NCI-H345 treated with DMSO at 0.1 percent for 48 hours (cell line): Measurements from ENCODE around the gene FGF5.
"Not testable (repeated sequence)": the region's sequence is repeated elsewhere in the genome, so short reads cannot be mapped to it uniquely, and the experiment has no call there.

Source experiments
- DNase-seq: peaks from one replicate; lab custom pipeline; 2025; ENCODE audit not compliant: unreplicated experiment; lab: John Stamatoyannopoulos, UW

FGF5 gene

DNA sequence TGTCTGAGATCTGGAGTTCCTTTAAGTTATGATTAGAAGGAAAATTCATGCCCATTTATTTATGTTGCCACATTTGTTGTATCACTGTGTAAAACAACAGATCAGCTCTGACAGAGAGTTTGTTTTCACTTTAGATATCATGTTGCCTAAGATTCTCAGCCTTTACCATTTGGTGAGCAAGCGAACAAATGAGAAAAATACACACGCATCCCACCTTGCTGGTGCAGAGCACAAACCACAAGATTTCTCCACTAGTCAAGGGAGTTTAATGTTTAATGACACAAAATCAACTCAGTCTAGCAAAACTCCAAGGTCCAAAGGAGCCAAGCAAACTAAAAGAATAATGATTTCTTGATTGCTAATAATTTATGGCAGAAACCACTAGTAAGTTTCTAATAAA is 27.7 kb downstream of the FGF5 start:
- DNase-seq: no peak

DNA sequence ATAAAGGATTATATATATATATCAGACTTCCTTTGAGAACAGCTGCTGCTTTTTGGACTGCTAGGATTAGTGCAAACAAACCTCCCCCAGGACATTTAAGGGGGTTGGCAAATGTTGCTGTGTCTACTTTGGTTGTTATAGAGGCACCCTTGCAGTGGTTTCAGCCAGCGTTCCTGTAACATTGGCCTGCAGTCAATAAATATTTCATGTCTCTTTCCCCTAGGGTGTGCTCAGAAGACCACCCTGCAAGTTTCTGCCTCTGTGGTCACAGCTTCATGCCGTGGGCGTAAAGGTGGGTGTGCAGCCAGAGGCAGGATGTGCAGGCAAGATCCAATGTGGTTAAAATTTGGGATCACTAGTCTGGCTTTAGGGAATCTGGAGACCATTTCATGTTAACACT is 28.9 kb downstream of the FGF5 start:
- DNase-seq: no peak

DNA sequence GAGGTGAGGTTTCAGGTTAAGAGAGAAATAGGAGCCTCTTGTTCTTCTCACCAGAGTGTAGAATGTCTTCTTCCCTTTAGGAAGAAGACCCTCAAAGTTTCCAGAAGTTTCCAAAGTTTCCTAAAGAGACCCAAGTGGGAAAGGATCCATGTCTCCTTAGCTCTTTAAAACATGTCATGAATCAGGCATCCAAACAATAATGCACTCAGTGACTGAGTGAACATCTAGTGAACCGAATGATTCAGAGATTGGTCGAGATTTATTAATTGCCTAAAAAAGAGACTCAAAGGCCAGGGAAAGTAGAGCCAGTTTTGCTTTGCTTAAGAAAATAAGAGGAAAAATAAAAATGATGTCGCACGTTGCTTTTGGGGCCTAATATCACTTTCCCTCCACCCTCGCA is 29.4 kb downstream of the FGF5 start:
- DNase-seq: no peak

DNA sequence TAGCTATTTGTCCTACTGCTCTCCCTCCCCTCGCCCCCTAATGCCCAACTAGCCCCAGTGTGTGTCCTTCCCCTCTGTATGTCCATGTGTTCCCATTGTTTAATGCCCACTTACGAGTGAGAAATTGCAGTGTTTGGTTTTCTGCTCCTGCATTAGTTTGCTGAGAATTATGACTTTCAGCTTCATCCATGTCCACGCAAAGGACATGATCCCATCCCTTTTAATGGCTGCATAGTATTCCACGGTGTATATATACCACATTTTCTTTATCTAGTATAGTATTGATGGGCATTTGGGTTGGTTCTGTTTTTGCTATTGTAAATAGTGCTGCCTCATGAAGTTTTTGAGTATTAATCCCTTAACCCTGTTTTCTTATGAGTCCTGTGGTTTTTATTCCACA is 35.4 kb downstream of the FGF5 start:
- no peak for DNase-seq

DNA sequence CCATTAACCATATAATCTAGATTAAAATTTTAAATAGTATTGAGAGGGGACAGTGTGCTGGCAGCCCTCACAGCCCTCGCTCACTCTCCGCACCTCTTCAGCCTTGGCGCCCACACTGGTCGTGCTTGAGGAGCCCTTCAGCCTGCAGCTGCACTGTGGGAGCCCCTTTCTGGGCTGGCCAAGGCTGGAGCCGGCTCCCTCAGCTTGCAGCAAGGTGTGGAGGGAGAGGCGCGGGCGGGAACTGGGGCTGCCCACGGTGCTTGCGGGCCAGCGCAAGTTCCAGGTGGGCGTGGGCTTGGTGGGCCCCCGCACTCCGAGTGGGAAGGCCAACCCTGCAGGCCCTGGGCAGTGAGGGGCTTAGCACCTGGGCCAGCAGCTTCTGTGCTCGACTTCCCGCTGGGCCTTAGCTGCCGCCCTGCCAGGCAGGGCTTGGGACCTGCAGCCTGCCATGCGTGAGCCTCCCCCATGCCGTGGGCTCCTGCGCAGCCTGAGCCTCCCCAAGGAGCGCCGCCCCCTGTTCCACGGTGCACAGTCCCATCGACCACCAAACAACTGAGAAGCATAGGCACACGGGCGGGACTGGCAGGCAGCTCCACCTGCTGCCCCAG is 36.3 kb downstream of the FGF5 start:
- no peak for DNase-seq

DNA sequence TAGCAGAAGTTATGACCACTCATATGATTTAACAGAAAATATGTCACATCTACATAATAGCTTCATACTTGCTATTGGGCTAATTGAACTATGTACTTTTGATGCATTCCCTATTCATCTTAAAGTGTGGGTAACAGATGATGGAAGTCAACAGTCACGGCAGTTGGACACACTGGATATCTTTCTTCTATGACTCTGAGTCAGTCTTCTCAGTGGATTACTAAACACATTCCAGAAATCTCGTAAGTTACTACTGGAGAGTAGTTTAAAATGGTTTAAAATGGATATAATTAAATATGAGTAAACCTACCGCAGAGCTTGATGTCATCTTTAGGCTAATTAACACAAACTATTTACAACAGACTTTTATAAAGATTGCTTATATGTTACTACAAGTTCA is 39.0 kb downstream of the FGF5 start:
- no peak for DNase-seq

DNA sequence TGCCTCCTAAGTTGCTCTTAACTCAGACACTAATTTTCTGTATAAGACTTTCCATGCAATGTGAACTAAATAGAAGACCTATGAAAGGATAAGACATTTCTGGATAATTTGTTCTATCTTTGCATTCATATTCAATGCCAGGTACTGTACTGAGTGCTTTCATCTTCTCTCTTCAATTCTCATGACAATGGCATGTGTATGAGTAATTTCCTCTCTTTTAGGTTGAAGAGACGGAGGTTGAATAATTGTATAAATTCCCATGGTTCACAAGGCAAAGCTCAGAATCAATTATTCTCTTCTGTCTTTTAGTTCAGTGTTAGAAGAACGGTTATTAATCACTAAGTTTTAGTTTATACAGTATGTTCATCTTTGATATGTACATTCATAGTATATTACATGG is 39.8 kb downstream of the FGF5 start:
- DNase-seq: no peak

DNA sequence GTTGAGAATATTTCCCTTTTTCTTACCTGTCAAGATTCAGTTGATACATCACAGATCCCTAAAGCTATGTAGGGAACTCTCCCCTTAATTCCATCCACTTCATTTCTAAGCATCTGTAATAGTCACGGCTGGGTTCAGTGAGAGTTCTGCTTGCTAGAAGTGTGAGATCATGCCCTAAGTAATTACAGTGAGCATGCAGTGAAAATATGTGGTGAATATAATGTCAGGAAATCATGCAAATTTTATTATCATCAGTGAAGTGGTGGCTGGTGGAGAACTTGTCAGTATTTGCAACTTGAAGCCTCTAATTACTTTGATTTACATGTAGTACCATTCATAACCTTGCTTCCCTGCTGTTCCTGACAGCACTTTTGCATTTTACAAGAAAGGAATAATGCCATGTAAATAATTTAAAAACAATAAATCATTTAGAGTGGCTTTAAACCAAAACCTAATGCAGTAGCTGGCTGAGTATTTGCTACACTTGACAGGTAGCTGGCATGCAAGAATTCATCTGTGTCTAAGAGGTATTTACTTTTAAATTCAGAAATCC is 40.8 kb downstream of the FGF5 start:
- DNase-seq: peak; percentile 57

DNA sequence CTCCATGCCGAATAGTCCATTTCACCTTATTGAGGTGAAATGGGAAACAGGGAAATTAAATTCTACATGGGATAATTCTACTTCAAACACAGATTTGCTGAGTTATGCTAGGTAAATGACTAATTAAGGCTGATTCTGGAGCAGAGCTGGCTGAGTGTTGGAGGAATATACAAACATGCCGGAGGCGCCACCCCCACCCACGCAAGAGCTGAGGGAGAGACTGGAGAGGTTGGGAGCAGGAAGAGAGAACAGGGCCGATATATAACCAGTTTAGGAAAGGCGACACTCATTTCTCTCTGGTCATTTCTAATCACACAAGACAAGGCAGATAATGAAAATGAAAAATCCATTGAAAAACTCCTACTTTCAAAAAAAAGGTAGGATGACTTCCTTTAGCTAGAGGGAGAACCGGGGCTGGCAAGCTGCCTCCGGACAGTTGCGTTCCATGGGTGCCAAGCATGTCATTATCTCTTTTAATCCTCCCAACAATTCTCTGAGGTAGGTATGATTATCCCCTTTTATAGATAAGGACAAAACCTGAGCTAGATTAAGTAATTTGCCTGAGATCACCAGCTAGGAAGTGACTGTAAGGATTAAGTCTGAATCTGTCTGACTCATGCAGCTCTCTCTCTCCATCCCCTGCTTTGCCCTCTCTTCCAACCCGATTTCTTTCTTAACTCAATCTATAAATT is 41.5 kb downstream of the FGF5 start:
- DNase-seq: no peak

DNA sequence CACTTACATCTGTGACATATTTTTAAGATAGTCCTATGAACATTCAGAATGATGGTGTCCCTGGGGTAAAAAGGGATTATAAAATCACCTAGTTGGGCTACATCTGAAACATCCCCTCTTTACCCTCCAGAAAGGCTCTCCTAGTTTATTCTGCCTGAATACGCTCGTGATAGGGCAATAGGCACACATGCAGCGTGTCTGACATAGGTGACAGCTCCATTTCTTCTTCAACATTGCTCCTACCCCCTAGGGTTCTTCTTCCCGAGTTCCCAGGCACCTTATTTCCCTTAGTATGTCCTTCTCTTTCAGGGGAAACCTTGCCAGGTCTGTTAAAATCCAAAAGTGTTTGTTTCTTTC is 42.0 kb downstream of the FGF5 start:
- no peak for DNase-seq

DNA sequence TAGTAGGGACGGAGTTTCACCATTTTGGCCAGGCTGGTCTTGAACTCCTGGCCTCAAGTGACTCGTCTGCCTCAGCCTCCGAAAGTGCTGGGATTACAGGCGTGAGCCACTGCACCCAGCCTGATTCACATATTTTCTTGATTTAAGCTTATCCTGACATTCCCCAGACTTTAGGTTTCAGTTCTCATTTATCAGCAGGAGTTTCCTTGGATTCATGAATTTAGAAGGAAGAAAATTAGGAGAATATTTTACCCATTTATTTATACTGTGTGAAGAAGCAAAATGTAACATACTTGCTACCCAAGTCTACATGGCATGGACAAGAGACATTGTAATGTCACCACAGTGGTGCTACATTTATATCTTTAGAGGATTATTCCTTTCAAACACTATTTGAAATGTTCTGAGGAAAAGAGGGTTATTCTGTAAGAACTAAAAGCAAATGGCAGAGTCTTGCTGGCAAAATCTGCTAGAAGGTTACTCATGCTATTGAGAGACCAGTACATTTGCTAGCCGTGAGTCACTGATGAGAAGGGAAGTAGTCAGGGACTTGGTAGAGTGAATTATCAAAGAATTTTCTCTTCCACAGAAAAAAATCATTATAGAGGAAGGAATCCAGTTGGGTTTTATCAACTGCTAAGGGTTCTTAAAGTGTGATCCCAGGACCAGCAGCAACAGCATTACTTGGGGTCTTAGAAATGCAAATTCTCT is 43.0 kb downstream of the FGF5 start:
- no peak for DNase-seq

DNA sequence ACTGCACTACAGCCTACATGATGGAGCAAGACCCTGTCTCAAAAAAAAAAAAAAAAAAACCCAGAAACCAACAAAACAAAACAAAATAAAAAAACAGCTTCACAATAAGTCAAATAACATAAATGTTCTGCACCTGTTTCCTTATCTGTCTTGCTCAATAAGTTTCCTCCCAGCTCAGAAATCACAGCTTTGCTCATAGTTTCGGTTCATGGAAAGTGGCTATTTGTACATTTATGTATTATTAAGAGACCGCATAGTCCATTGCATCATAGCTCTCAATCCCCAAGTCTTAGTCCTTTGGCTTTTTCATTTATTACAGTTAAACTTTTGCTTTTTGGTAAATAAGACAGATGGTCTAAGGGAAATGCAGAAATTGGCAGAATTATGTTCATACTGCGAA is 44.7 kb downstream of the FGF5 start:
- DNase-seq: no peak

DNA sequence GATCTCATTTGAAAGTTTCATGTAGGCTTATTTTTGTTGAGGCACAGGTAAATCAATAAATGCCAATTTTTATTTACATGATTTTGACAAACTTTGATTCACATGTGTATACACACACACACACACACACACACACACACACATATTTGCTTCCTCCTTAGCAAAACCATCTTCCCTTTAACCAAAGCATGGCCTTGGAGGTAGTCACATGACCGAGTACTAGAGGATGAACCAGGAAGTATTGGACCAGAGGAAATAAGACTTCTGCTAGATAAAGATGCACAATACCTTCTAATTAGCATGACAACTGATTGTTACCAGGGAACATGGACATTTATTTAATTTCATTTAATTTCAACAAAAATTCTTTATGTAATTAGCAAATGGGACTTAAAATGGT is 45.7 kb downstream of the FGF5 start:
- DNase-seq: no peak

DNA sequence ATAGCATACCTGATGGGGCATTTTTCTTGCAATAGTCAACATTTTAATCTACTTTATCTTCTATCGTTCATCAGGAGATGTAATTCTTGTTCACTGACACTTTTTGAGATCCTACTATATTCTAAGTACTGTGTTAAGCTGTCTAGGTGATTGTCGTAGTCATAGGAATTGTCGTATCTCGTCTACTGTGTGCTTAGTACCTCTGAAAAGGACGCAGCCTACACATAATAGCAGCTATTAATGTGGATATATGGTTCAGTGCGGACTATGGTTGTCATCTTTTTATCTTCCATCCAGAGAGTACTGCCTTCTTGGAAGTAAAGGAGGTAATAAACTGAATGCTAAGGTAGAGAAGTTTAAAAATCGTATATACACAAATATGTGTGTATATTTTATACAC is 47.2 kb downstream of the FGF5 start:
- no peak for DNase-seq

DNA sequence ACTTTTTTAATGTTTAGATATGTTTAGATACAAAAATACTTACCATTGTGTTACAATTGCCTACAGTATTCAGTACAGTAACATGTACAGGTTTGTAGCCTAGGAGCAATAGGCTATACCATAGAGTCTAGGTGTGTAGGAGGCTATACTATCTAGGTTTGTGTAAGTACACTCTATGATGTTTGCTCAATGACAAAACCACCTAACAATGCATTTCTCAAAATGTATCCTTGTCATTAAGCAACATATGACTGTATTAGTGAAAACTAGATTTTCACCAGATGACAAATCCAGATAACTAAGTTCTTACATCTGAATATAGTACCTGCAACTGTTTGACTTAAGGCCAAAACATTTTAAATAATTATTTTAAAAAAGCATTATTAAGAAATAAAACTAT is 49.4 kb downstream of the FGF5 start:
- DNase-seq: not testable (repeated sequence)

DNA sequence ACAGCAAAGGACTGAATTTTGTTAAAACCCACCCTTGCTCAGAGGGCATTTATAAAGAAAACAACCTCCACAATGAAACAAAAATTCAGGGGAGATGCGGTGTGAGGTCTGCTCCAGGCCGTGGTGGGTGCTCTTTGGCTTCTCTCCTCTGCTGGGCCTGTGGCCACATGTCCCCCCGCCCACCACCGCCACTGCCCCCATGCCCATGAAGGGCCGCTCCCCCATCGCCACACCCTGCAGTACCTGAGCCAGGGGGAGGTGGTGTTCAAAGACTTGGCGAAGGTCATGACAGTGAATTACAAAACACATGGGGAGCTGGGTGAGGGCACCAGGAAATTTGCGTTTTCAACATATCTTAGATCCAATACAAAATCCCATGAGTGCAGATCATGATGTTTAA is 54.9 kb downstream of the FGF5 start:
- DNase-seq: no peak

DNA sequence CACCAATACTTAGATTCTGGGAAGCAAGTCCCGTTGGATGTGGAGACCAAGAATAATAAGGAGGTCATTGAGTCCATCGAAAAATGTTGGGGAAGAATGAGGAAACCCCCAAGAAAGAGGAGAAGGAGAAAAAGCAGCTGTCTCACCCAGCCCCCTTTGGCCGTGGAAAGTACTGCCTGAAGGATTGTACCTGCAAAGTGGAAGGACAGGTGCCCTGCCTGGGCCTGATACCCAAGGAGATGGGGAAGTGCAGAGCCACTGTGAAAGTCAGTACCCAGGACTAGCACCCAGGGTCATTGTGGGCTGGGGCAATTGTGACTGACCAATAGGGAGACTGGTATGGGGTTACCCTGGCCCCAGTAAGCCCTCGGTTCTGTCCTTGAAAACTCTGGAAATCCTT is 55.3 kb downstream of the FGF5 start:
- DNase-seq: no peak

DNA sequence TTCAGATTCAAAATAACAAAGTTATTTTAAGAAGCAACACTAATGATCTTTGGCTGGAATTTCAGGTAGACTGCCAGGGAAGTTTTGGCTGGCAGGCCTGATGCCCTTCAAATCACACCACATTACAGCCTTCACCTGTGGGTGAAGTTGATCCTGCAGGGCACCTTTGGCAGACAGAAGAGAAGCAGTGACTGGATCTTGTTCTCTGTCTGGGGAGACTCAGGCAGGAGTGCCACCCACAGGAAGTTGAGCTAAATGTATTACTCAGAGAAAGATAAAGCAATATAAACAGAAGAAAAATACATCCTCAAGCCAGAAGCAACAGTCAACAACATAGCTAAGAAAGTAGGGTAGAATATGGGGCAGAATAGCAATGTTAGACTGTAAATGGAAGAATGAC is 56.3 kb downstream of the FGF5 start:
- no peak for DNase-seq

DNA sequence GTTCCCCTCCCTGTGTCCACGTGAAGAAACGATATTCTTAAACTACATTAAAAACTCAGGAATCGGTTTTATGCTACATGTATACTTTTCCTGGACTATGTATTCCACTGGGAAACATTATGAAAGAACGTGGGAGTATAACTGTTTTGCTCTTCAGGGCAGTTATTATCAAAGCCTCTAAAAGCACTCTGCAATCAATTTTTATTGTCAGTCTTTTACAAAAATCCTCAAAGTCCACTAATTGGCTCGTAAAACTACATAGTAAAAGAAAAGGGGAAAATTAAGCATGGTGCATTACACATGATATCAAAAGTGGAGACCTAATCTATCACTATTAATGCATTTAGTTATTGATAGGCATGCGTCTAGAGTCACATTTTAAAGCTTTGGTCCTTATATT is 57.7 kb downstream of the FGF5 start:
- DNase-seq: no peak

DNA sequence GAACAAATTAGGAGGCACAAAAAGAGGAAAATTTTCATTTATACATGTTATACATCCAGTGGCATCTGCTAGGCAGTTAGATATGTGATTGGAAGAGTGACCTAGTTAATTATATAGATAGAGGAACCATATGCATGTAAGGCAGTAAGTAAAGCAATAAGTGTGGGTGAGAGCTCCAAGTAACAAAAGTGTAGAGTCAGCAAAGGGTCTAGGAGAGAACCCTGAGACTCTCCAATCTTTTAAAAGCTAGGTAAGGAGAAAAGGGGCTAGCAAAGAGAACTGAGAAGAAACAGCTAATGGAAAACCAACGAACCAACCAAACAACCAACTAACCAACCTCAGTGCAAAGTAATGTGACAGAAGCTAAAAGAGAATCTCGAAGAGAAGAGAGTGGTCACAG is 65.2 kb downstream of the FGF5 start:
- no peak for DNase-seq

DNA sequence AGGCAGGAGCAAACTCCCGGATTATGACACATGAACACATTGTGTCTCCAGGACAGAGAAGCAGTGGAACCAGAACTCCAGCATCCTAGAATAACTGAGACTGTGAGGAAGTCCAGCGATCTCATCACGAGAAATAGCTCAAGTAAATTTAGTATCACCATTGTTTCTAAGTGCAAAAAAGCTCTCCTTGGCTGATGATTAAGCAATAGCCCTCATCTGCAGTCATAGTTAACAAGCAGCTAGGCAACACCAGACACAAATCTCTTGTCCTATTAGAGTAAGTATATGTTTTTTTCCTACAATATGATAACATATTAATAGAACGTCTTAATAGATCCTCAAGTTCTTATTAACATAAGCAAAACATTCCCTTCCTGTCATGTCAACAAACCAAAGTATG is 66.7 kb downstream of the FGF5 start:
- no peak for DNase-seq

DNA sequence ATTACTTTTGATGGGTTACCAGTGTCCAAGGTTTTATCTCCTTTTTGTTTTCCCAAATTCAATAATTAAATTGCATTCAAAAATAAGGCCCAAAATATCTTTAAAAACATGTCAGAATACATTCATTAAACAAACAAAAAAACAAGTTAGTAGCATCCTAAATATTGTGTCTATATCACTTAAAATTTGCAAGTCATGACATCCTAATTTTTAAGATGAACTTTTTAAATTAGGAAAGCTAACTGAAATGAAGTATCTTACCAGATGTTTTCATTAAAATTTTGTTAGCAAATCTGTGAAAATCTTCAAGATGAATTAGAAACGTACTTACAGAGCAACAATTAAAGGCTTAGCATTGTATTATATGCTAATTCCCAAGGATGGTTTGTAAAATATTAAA is 68.1 kb downstream of the FGF5 start:
- DNase-seq: no peak

DNA sequence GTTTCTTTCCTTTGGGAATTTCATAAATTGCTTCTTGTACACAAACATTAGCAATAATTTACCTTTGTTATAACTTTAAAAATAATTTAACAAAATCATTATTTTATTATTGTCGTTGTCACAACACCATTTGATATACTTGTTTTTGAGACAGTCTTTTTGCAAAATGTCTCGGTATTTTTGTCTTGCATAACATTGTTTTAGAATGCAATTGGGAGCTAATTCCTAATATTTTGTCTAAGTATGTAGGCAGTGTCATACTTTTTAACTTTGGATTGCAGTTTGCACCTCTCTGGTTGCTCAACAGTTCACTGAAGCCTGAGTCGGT is 68.7 kb downstream of the FGF5 start:
- no peak for DNase-seq
